ENCODE data around the gene CHPF. TPM values are rescaled to one million over a fixed set of nuclear protein-coding genes. Genes with fewer than 3 reads are reported as not detected.

The CHPF gene
- polyA plus RNA-seq, 4 donors: 8.7 to 96.1 (median 50.4) TPM

DNA sequence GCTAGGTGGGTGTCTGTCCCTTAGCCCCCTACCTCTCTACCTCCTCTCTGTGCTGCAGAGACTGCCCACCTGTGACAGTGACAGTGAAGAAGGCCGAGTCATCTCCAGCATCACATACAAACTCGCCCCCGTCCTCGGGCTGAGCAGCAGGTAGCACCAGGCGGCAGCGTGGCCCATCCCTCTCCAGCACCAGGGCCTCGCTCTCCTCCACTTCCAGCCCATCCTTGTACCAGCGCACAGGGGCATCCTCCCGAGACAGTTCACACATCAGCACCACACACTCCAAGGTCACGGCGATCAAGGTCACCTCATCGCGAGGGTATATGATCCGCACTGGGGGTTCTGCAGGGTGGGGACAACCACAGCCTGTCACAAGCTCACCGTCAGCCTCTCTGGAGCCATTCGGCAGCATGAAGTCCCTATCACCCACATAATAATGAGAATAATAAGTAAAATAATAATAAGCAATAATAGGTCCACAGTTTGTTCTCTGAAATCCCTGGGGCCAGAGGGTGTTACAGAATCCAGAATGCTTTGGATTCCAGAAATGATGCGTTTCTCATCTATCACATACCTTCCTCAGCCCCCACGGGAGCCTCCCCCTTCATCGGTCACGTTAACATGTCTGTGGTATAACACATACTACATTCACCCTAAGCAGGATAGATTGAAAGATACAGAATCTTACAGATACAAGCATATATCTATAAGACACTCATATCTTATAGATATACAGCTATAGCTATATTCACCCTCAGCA, 15.7 kb upstream of the CHPF start:
- peaks cover 0 to 65% (median 0%) of the 10 kb centered on the region in 3 donors for H3K36me3 ChIP-seq (ENCODE audit: control insufficient read depth in 3 of 3, insufficient read depth in 2 of 3, low read depth in 1 of 3, low read length in 3 of 3)
- WGBS, 3 donors: 90 to 93% (median 92%) methylated on average over 20 of the region's 20 CpGs
- FAIRE-seq: no peak
- H3K27me3 ChIP-seq (ENCODE audit: control insufficient read depth in 3 of 3, insufficient read depth in 3 of 3, low read length in 3 of 3): peaks cover 0 to 3% (median 0%) of the 10 kb centered on the region in 3 donors
- no peak overlapping the region for H3K27ac ChIP-seq (ENCODE audit: low read depth in 1 of 3, low read length in 2 of 3)
- no peaks in the 10 kb centered on the region for H3K9me3 ChIP-seq (ENCODE audit: control insufficient read depth in 2 of 2, insufficient read depth in 1 of 2, low read depth in 1 of 2, low read length in 1 of 2)
- no peaks in the 10 kb centered on the region for H3K4me1 ChIP-seq (ENCODE audit: control insufficient read depth in 3 of 3, insufficient read depth in 2 of 3, low read depth in 1 of 3, low read length in 2 of 3)
- no peak for DNase-seq
- H3K4me3 ChIP-seq (ENCODE audit: low read depth in 1 of 3, low read length in 3 of 3): no peak overlapping the region

DNA sequence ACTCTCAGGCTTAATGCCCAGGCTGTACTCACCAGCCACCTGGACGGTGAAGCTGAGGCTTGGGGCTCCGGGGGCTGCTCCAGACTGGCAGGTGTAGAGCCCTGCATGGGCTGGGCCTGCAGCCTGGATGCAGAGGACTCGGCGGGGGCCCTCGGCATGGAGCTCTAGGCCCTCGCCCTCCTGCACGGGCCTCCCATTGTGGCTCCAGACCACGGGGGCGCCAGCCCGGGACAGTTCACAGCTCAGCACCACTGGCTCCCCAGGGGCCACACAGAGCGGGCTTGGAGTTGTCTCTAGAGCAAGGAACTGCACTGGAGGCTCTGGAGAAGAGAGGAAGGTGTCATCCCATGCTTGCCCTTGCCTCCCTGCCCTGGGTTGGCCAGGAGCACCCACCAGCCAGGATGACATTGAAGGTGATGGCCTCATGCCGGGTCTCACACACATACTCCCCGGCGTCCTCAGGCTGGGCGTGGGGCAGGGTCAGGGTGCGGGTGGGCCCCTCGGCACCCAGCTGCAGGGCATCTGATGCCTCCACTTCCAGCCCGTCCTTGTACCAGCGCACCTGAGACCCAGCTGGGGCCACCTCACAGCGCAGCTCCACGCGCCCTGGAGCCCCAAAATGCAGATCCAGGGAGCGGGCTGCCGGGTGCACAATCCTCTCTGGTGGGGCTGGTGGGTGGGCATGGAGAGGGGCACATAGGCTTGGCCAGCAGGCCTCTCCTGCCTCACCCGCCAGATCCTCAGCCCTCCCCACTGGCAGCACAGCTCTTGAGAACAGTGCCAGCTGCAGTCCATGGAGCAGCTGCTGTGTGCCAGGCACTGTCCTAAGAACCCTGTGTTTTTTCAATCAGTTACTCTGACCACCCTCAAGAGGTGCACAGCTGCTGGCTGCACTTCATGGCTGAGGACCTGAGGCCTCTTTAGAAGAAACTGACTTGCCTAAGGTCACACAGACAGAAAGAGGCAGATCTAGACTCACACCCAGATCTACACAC, 14.5 kb upstream of the CHPF start:
- H3K27me3 ChIP-seq (ENCODE audit: control insufficient read depth in 3 of 3, insufficient read depth in 3 of 3, low read length in 3 of 3): peaks cover 0 to 10% (median 0%) of the 10 kb centered on the region in 3 donors
- H3K27ac ChIP-seq (ENCODE audit: low read depth in 1 of 3, low read length in 2 of 3): no peak overlapping the region
- WGBS, 3 donors: 93 to 95% (median 93%) methylated on average over 23 to 25 of the region's 25 CpGs
- H3K4me3 ChIP-seq (ENCODE audit: low read depth in 1 of 3, low read length in 3 of 3): no peak overlapping the region
- H3K36me3 ChIP-seq (ENCODE audit: control insufficient read depth in 3 of 3, insufficient read depth in 2 of 3, low read depth in 1 of 3, low read length in 3 of 3): peaks cover 0 to 54% (median 0%) of the 10 kb centered on the region in 3 donors
- peaks cover 0 to 3% (median 0%) of the 10 kb centered on the region in 3 donors for H3K4me1 ChIP-seq (ENCODE audit: control insufficient read depth in 3 of 3, insufficient read depth in 2 of 3, low read depth in 1 of 3, low read length in 2 of 3)
- H3K9me3 ChIP-seq (ENCODE audit: control insufficient read depth in 2 of 2, insufficient read depth in 1 of 2, low read depth in 1 of 2, low read length in 1 of 2): no peaks in the 10 kb centered on the region
- no peak for DNase-seq
- FAIRE-seq: no peak

DNA sequence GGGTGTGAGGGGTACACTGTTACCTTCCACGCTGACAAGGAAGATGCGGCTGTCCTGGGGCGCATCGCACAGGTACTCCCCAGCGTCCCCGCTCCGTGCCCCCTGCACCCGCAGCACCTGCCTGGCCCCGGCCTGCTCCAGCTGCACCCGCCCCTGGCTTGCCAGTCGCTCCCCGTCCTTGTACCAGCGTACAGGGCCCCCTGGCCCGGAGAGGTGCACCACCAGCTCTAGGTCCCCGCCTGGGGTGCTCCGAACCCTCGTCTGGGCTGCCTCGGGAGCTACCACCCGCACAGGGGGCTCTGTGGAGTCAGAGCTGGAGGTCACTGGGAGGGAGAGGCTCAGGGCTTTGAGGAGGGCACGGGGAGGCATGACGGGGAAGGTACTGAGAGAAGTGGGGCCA, 13.7 kb upstream of the CHPF start:
- DNase-seq (no peak), FAIRE-seq (no peak)
- peaks cover 0 to 6% (median 0%) of the 10 kb centered on the region in 3 donors for H3K4me1 ChIP-seq (ENCODE audit: control insufficient read depth in 3 of 3, insufficient read depth in 2 of 3, low read depth in 1 of 3, low read length in 2 of 3)
- H3K9me3 ChIP-seq (ENCODE audit: control insufficient read depth in 2 of 2, insufficient read depth in 1 of 2, low read depth in 1 of 2, low read length in 1 of 2): no peaks in the 10 kb centered on the region
- 85 to 92% (median 85%) methylated on average over 21 of the region's 21 CpGs for WGBS, 3 donors
- H3K27me3 ChIP-seq (ENCODE audit: control insufficient read depth in 3 of 3, insufficient read depth in 3 of 3, low read length in 3 of 3): peaks cover 0 to 12% (median 0%) of the 10 kb centered on the region in 3 donors
- H3K4me3 ChIP-seq (ENCODE audit: low read depth in 1 of 3, low read length in 3 of 3): no peak overlapping the region
- H3K27ac ChIP-seq (ENCODE audit: low read depth in 1 of 3, low read length in 2 of 3): no peak overlapping the region
- H3K36me3 ChIP-seq (ENCODE audit: control insufficient read depth in 3 of 3, insufficient read depth in 2 of 3, low read depth in 1 of 3, low read length in 3 of 3): peaks cover 0 to 46% (median 0%) of the 10 kb centered on the region in 3 donors

DNA sequence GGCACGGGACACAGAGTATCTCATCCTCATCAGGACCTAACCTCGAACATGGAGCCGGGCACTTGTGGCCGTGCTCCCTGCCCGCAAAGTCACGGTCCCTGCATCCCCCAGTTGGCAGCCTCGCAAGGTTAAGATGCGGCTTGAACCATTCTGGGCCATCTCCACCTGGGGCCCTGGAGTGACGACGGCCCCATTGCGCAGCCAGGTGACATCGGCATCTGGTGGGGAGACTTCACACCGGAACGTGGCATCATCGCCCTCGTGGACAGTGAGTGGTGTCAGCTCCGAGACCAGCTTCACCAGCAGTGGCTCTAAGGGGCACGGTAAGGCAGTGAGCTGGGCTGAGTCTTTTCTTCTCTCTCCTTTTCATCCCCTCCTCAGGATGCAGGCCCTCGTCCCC, 12.8 kb upstream of the CHPF start:
- Histone ChIP-seq H3K27me3 (ENCODE audit: control insufficient read depth in 3 of 3, insufficient read depth in 3 of 3, low read length in 3 of 3) (peaks cover 0 to 19% (median 0%) of the 10 kb centered on the region in 3 donors), H3K4me1 (ENCODE audit: control insufficient read depth in 3 of 3, insufficient read depth in 2 of 3, low read depth in 1 of 3, low read length in 2 of 3) (peaks cover 0 to 14% (median 0%) of the 10 kb centered on the region in 3 donors), H3K9me3 (ENCODE audit: control insufficient read depth in 2 of 2, insufficient read depth in 1 of 2, low read depth in 1 of 2, low read length in 1 of 2) (no peaks in the 10 kb centered on the region), H3K27ac (ENCODE audit: low read depth in 1 of 3, low read length in 2 of 3) (no peak overlapping the region), H3K36me3 (ENCODE audit: control insufficient read depth in 3 of 3, insufficient read depth in 2 of 3, low read depth in 1 of 3, low read length in 3 of 3) (peaks cover 0 to 37% (median 0%) of the 10 kb centered on the region in 3 donors), H3K4me3 (ENCODE audit: low read depth in 1 of 3, low read length in 3 of 3) (no peak overlapping the region)
- 92% methylated on average over 18 to 19 of the region's 19 CpGs for WGBS, 3 donors
- DNase-seq (no peak), FAIRE-seq (no peak)

DNA sequence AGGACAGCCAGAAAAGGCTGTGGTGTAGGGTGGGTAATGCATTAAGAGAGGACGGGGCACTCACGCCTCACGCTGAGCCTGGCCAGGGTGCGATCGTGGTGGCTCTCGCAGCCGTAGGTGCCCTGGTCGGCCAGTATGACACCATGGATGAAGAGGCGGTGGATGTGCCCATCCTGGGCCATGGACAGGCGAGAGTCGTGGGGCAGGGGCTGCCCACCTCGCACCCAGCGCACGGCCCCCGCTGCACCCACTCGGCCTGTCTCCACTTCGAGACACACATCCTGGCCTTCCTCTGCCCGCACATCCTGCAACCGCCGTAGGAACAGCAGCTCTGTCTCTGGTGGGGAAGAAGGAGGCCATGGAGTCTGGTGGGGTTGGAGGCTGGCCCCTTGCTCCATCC, 12.3 kb upstream of the CHPF start:
- no peak for FAIRE-seq
- Histone ChIP-seq H3K27ac (ENCODE audit: low read depth in 1 of 3, low read length in 2 of 3) (no peak overlapping the region), H3K9me3 (ENCODE audit: control insufficient read depth in 2 of 2, insufficient read depth in 1 of 2, low read depth in 1 of 2, low read length in 1 of 2) (no peaks in the 10 kb centered on the region), H3K4me3 (ENCODE audit: low read depth in 1 of 3, low read length in 3 of 3) (no peak overlapping the region), H3K36me3 (ENCODE audit: control insufficient read depth in 3 of 3, insufficient read depth in 2 of 3, low read depth in 1 of 3, low read length in 3 of 3) (peaks cover 0 to 34% (median 0%) of the 10 kb centered on the region in 3 donors), H3K4me1 (ENCODE audit: control insufficient read depth in 3 of 3, insufficient read depth in 2 of 3, low read depth in 1 of 3, low read length in 2 of 3) (peaks cover 0 to 19% (median 0%) of the 10 kb centered on the region in 3 donors), H3K27me3 (ENCODE audit: control insufficient read depth in 3 of 3, insufficient read depth in 3 of 3, low read length in 3 of 3) (peaks cover 0 to 22% (median 0%) of the 10 kb centered on the region in 3 donors)
- DNase-seq: no peak
- WGBS, 3 donors: 93 to 96% (median 93%) methylated on average over 20 of the region's 20 CpGs

DNA sequence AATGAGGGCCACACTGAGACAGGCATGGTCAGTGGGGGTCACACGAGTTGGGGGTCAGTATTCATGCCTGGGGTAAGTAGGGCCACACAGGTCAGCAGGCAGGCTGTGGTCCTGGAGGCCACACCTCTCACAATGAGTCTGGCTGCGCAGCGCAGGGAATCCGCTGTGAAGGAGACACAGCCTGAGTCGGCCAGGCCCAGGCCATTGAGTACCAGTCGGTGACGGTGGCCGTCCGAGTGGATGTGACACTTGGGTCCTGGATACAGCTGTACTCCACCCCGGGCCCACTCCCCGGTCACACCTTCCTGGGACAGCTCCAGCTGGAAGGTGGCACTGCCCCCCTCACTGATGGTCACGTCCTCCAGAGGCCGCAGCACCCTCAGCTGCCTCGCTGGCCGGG, 10.7 kb upstream of the CHPF start:
- Histone ChIP-seq H3K27ac (ENCODE audit: low read depth in 1 of 3, low read length in 2 of 3) (no peak overlapping the region), H3K9me3 (ENCODE audit: control insufficient read depth in 2 of 2, insufficient read depth in 1 of 2, low read depth in 1 of 2, low read length in 1 of 2) (no peaks in the 10 kb centered on the region), H3K36me3 (ENCODE audit: control insufficient read depth in 3 of 3, insufficient read depth in 2 of 3, low read depth in 1 of 3, low read length in 3 of 3) (peaks cover 0 to 46% (median 3%) of the 10 kb centered on the region in 3 donors), H3K4me1 (ENCODE audit: control insufficient read depth in 3 of 3, insufficient read depth in 2 of 3, low read depth in 1 of 3, low read length in 2 of 3) (peaks cover 0 to 19% (median 0%) of the 10 kb centered on the region in 3 donors), H3K27me3 (ENCODE audit: control insufficient read depth in 3 of 3, insufficient read depth in 3 of 3, low read length in 3 of 3) (peaks cover 0 to 29% (median 0%) of the 10 kb centered on the region in 3 donors), H3K4me3 (ENCODE audit: low read depth in 1 of 3, low read length in 3 of 3) (no peak overlapping the region)
- DNase-seq (no peak), FAIRE-seq (no peak)
- WGBS, 3 donors: 87 to 93% (median 92%) methylated on average over 14 to 15 of the region's 15 CpGs

DNA sequence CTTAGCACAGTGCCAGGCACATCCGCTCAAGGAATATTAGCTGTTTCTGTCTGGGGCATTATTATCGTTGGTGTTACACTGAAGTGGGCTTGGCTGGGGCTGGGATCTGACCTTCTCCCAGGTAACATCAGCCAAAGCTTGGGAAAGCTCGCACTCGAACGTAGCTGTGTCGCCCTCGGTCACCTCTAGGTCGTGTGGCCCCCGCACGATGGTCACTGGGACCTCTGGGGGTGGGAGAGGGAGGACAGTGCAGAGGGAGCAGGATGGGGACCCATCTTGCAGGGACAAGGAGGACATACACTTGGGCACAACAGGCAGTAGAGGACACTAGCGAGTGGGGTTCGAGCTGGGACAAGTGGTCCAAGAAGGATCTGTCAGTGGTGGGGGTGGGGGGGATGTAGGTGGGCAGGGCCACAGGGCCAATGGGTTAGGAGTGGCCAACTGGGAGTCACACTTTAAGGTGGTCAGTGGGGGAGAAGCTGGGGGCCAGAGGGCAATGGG, 9.9 kb upstream of the CHPF start:
- Histone ChIP-seq H3K27ac (ENCODE audit: low read depth in 1 of 3, low read length in 2 of 3) (no peak overlapping the region), H3K9me3 (ENCODE audit: control insufficient read depth in 2 of 2, insufficient read depth in 1 of 2, low read depth in 1 of 2, low read length in 1 of 2) (no peaks in the 10 kb centered on the region), H3K4me1 (ENCODE audit: control insufficient read depth in 3 of 3, insufficient read depth in 2 of 3, low read depth in 1 of 3, low read length in 2 of 3) (peaks cover 0 to 19% (median 0%) of the 10 kb centered on the region in 3 donors), H3K36me3 (ENCODE audit: control insufficient read depth in 3 of 3, insufficient read depth in 2 of 3, low read depth in 1 of 3, low read length in 3 of 3) (peaks cover 0 to 51% (median 3%) of the 10 kb centered on the region in 3 donors), H3K27me3 (ENCODE audit: control insufficient read depth in 3 of 3, insufficient read depth in 3 of 3, low read length in 3 of 3) (peaks cover 0 to 29% (median 0%) of the 10 kb centered on the region in 3 donors), H3K4me3 (ENCODE audit: low read depth in 1 of 3, low read length in 3 of 3) (no peak overlapping the region)
- DNase-seq: no peak
- no peak for FAIRE-seq
- WGBS, 3 donors: 80 to 82% (median 81%) methylated on average over 12 of the region's 12 CpGs

DNA sequence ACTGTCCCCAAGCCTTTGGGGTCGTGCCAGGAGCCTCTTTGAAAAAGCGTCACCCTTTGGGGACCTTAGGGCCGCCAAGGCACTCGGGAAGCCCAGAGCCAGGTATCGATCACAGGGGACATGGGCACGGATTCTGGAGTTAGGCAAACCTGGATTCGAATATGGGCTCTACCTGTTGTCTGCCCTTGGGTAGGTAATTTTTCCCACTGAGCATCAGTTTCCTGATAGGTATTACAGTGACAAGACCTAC, 9.5 kb upstream of the CHPF start:
- H3K4me1 ChIP-seq (ENCODE audit: control insufficient read depth in 3 of 3, insufficient read depth in 2 of 3, low read depth in 1 of 3, low read length in 2 of 3): peaks cover 0 to 19% (median 0%) of the 10 kb centered on the region in 3 donors
- peaks cover 0 to 29% (median 0%) of the 10 kb centered on the region in 3 donors for H3K27me3 ChIP-seq (ENCODE audit: control insufficient read depth in 3 of 3, insufficient read depth in 3 of 3, low read length in 3 of 3)
- 18 to 33% (median 28%) methylated on average over 7 of the region's 7 CpGs for WGBS, 3 donors
- H3K9me3 ChIP-seq (ENCODE audit: control insufficient read depth in 2 of 2, insufficient read depth in 1 of 2, low read depth in 1 of 2, low read length in 1 of 2): no peaks in the 10 kb centered on the region
- H3K36me3 ChIP-seq (ENCODE audit: control insufficient read depth in 3 of 3, insufficient read depth in 2 of 3, low read depth in 1 of 3, low read length in 3 of 3): peaks cover 0 to 51% (median 3%) of the 10 kb centered on the region in 3 donors
- DNase-seq (no peak), FAIRE-seq (no peak)
- no peak overlapping the region for H3K27ac ChIP-seq (ENCODE audit: low read depth in 1 of 3, low read length in 2 of 3)
- peak overlapping the region in 2 of 3 donors; percentile 40 to 55 for H3K4me3 ChIP-seq (ENCODE audit: low read depth in 1 of 3, low read length in 3 of 3)

All from small intestine (tissue), 7 donors.